ENCODE results near the gene SEPTIN10.

Gene SEPTIN10

DNA sequence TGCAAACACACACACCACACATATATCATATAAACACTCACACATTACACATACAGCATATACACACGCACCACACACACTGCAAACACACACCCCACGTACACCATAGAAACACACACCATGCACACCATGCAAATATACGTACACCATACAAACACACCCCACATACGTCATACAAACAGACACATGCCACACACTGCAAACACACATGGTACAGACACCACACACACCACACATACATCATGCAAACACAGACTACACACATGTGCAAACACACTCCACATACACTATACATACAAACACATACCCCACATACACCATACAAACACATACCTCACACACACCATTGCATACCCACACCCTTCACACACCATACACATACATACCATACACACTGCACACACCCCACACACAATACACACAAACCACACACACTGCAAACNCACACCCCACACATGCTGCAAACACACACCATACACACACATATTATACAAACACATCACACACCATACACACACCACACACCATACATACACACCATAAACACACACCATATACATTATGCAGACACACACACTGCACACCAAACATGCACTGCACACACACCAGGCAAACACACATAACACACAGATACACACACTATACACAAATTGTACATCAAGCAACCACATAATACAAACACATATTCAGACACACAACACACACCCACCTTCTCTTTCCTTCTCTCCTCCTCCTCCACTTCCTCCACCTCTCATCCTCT lies 120.4 kb downstream of the SEPTIN10 start:
- no peak for DNase-seq

Measured in Kasumi-1 (cell line).